Uterus (tissue), 4 donors: ENCODE data around the gene PARD3. TPM values are rescaled to one million over a fixed set of nuclear protein-coding genes. Genes with fewer than 3 reads are reported as not detected.

Experiments
- DNase-seq, 2 donors: peaks; one replicate each; pipeline ENCODE4 v3.0.0-alpha.2; 2019 to 2020
- H3K27ac ChIP-seq, 2 donors: fragments of 200-600 bp; sonication (generic); 1 replicate in 1 of 2; 2 replicates in 1 of 2; pipeline ENCODE4 v1.5.1; 2016 to 2018
- H3K27me3 ChIP-seq, 2 donors: fragments of 200-600 bp; sonication (generic); one replicate each; pipeline ENCODE4 v1.5.1; 2018 to 2019; ENCODE audit warnings: control low read depth in 1 of 2
- H3K36me3 ChIP-seq, 2 donors: fragments of 200-600 bp; sonication (generic); one replicate each; pipeline ENCODE4 v1.5.1; 2019; ENCODE audit warnings: control low read depth in 1 of 2
- H3K4me1 ChIP-seq, 2 donors: fragments of 200-600 bp; sonication (generic); one replicate each; pipeline ENCODE4 v1.5.1; 2018 to 2019; ENCODE audit warnings: control low read depth in 1 of 2
- H3K4me3 ChIP-seq, 2 donors: fragments of 200-600 bp; sonication (generic); 1 replicate in 1 of 2; 2 replicates in 1 of 2; pipeline ENCODE4 v1.5.1; 2018 to 2019; ENCODE audit warnings: mild to moderate bottlenecking in 1 of 2
- H3K9me3 ChIP-seq, 2 donors: fragments of 200-600 bp; sonication (generic); one replicate each; pipeline ENCODE4 v1.5.1; 2019; ENCODE audit warnings: control low read depth in 1 of 2
- POLR2A ChIP-seq, 2 donors: fragments of 450-650 bp; IDR thresholded peaks; one replicate each; pipeline ENCODE4 v1.6.1; 2016; ENCODE audit warnings: antibody characterized with exemption in 2 of 2, mild to moderate bottlenecking in 1 of 2, moderate library complexity in 1 of 2
- intact Hi-C: fragments of 100-400 bp; cut with DNase I; formaldehyde crosslinking; loops from one replicate; pipeline ENCODE4 v1.15.1; 2023; ENCODE audit warnings: low total_unique reads
- total RNA-seq, 4 donors: library from RNA; depleted of rRNA in 3 of 4; stranded (reverse); fragments of >200 nt in 3 of 4; gene quantifications; one replicate each; pipeline versions ENCODE4 v1.1.0 to v1.2.4, GENCODE V29; 2014 to 2023
- TF ChIP-seq, protein P1 (sequence below), 4 experiments: fragments of 200-600 bp in 2 of 4; fragments of 450-650 bp in 2 of 4; sonication (generic) in 2 of 4; IDR thresholded peaks; one replicate each; pipeline ENCODE4 v1.5.1; 2016 to 2019; ENCODE audit warnings: antibody characterized with exemption in 4 of 4, mild to moderate bottlenecking in 2 of 4, moderate library complexity in 1 of 4
- donor health status: DM: yes; HTN: yes; CAD: no.

The PARD3 gene
- total RNA-seq, 4 donors from 2014 or later = 42.1 to 96.1 (median 51.5) TPM

DNA sequence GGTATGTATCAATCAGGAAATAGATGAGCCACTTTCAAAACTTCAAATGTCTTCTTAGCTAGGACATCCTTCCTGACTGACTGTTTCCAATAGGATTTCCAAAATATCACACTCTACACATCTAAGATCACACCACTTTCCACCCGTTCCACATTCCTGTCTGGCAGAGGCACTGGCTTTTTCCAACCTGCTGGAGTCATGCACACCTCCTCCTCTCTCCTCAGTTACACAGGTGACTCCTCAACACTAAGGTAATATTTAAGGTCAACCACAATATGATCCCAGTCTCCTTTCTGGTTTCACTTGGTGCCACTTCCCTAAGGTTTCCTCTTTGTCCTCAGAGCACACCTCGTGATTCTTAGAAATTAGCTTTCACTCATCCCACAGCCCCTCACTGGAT is 196.5 kb downstream of the PARD3 start:
- Histone ChIP-seq H3K4me3 (no peak overlapping the region), H3K27me3 (no peaks in the 10 kb centered on the region), H3K36me3 (no peaks in the 10 kb centered on the region), H3K9me3 (no peaks in the 10 kb centered on the region), H3K27ac (no peak overlapping the region), H3K4me1 (no peaks in the 10 kb centered on the region)
- TF ChIP-seq, protein P1, sequence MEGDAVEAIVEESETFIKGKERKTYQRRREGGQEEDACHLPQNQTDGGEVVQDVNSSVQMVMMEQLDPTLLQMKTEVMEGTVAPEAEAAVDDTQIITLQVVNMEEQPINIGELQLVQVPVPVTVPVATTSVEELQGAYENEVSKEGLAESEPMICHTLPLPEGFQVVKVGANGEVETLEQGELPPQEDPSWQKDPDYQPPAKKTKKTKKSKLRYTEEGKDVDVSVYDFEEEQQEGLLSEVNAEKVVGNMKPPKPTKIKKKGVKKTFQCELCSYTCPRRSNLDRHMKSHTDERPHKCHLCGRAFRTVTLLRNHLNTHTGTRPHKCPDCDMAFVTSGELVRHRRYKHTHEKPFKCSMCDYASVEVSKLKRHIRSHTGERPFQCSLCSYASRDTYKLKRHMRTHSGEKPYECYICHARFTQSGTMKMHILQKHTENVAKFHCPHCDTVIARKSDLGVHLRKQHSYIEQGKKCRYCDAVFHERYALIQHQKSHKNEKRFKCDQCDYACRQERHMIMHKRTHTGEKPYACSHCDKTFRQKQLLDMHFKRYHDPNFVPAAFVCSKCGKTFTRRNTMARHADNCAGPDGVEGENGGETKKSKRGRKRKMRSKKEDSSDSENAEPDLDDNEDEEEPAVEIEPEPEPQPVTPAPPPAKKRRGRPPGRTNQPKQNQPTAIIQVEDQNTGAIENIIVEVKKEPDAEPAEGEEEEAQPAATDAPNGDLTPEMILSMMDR (IDR thresholded peaks at IDR 0.05) = no peak
- no peak for TF ChIP-seq POLR2A (IDR thresholded peaks at IDR 0.05)
- intact Hi-C loops = no loop called here
- no peak for DNase-seq

GRCh38 chr10:34615770-34616169 is 199.3 kb downstream of the PARD3 start:
- Histone ChIP-seq H3K36me3 (no peaks in the 10 kb centered on the region), H3K27me3 (no peaks in the 10 kb centered on the region), H3K4me3 (no peak overlapping the region), H3K27ac (no peak overlapping the region), H3K4me1 (no peaks in the 10 kb centered on the region), H3K9me3 (no peaks in the 10 kb centered on the region)
- TF ChIP-seq POLR2A (IDR thresholded peaks at IDR 0.05) = no peak
- DNase-seq = no peak
- intact Hi-C loops = no loop called here

GRCh38 chr10:34613491-34613890 is 201.6 kb downstream of the PARD3 start:
- intact Hi-C loops = no loop called here
- no peak for DNase-seq
- no peaks in the 10 kb centered on the region for H3K27me3 ChIP-seq
- H3K9me3 ChIP-seq = no peaks in the 10 kb centered on the region
- TF ChIP-seq POLR2A (IDR thresholded peaks at IDR 0.05) = no peak
- TF ChIP-seq, protein P1 (IDR thresholded peaks at IDR 0.05) = no peak
- no peak overlapping the region for H3K27ac ChIP-seq
- H3K4me1 ChIP-seq = no peaks in the 10 kb centered on the region
- no peak overlapping the region for H3K4me3 ChIP-seq
- H3K36me3 ChIP-seq = no peaks in the 10 kb centered on the region

GRCh38 chr10:34612938-34613337 is 202.2 kb downstream of the PARD3 start:
- intact Hi-C loops = no loop called here
- H3K27me3 ChIP-seq = no peaks in the 10 kb centered on the region
- no peak overlapping the region for H3K4me3 ChIP-seq
- no peak for DNase-seq
- H3K4me1 ChIP-seq = no peaks in the 10 kb centered on the region
- H3K9me3 ChIP-seq = no peaks in the 10 kb centered on the region
- H3K27ac ChIP-seq = no peak overlapping the region
- no peaks in the 10 kb centered on the region for H3K36me3 ChIP-seq
- TF ChIP-seq, protein P1 (IDR thresholded peaks at IDR 0.05) = no peak
- no peak for TF ChIP-seq POLR2A (IDR thresholded peaks at IDR 0.05)

DNA sequence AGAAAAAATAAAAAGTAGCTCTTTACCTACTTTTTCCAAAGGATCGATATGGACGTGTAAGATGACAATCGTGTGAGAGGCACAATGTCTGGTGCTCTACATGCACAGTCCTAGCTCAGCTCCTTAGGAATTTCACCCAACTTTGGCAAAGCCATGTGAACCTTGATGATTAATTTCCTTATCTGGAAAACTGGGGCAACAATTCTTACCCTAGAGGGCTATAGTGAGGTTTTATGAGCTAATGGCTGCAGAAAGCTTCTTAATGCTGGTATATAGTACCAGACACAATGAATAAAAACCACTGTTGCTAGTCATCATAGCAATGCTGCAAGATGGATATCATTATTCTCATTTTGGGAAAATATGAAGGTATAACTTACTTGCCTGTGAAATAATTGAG is 202.7 kb downstream of the PARD3 start:
- Histone ChIP-seq H3K27me3 (no peaks in the 10 kb centered on the region), H3K4me1 (no peaks in the 10 kb centered on the region), H3K4me3 (no peak overlapping the region), H3K36me3 (no peaks in the 10 kb centered on the region), H3K27ac (no peak overlapping the region), H3K9me3 (no peaks in the 10 kb centered on the region)
- no peak for DNase-seq
- intact Hi-C loops = no loop called here
- no peak for TF ChIP-seq POLR2A (IDR thresholded peaks at IDR 0.05)
- TF ChIP-seq, protein P1 (IDR thresholded peaks at IDR 0.05) = no peak

DNA sequence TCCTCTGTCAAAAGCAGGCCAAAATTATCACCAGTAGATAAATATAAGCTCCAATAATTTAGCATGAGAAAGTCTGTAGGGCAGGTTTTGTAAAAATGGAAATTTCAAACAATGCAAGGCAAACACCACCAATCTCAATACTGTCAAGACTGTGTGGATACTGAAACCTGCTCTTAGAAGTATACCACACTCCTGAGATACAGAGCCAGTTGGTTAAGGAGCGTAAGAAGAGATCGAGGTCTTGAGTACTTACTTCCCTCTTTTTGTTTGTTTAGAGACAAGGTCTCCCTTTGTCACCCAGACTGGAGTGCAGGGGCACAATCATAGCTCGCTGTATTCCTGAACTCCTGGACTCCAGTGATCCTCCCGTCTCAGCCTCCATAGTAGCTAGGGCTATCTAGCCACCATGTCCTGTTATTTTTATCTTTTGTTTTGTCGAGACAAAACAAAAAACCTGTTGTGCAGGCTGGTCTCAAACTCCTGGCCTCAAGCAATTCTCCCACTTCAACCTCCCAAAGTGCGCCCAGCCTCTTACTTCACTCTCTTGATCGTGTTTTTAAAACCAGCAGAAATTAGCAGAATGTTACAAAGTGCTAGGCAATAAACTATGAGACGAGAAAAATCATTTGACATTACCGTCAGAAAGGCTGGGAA is 205.7 kb downstream of the PARD3 start:
- H3K36me3 ChIP-seq = no peaks in the 10 kb centered on the region
- H3K27ac ChIP-seq = no peak overlapping the region
- intact Hi-C loops = no loop called here
- H3K9me3 ChIP-seq = no peaks in the 10 kb centered on the region
- no peaks in the 10 kb centered on the region for H3K27me3 ChIP-seq
- DNase-seq = no peak
- H3K4me1 ChIP-seq = no peaks in the 10 kb centered on the region
- TF ChIP-seq POLR2A (IDR thresholded peaks at IDR 0.05) = no peak
- TF ChIP-seq, protein P1 (IDR thresholded peaks at IDR 0.05) = no peak
- no peak overlapping the region for H3K4me3 ChIP-seq
